A549 treated with GW870086 at 1 μM for 4 hours (cell line): ENCODE results near the gene CPNE2. TPM values are rescaled to one million over a fixed set of nuclear protein-coding genes. Genes with fewer than 3 reads are reported as not detected.

Experiments
- total RNA-seq: library from RNA; stranded (reverse); fragments of 200-300 nt; extraction: Qiagen RNA extraction; gene quantifications from 5 replicates; pipeline ENCODE4 v1.2.3, GENCODE V29; 2022; ENCODE audit warnings: low read depth

The CPNE2 gene
- total RNA-seq = 38.1 to 47.9 TPM (median 45.5 TPM) in 5 replicates

DNA sequence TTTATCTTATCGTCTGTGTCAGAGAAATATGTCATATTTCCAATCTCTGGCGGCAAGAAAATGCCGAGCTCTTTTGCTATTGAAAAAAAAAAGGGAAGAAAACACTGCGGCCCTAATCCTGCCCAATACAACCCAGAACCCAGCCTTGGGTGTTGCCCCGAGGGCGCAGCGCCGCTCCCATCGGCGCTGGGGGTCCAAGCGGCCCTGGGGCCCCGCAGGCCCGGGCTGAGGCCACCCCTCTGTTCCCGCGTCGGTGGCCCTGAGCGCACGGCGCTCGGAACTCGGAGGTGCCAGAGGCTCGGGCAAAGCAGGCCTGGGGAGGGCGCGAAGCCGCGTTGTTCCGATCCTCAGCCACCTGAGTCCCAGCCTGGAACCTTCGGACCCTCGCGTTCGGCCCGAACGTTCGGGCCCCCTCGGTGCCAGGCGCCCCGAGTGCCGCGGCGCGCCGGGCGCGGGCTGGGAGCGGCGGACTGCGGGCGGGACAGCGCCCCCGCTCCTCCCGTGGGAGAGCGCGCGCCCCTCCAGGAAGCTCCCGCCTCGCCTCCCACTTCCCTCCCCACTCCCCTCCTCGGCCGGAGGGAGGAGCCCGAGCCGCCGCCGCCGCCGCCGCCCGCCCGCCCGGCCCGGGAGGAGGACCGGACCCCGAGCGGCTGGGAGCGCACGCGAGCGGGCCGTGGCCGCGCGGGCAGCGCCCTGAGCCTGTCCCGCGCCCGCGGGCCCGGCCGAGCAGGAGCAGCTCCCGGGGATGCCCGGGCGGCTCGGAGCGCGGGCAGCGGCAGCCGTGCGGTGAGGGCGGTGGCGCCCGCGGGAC is at the start of gene CPNE2:
Gene CPNE2 (plus strand): TSS at position 609 of the 811 bp plus-strand sequence. CDS start 18,160 bp downstream, outside the sequence.

DNA sequence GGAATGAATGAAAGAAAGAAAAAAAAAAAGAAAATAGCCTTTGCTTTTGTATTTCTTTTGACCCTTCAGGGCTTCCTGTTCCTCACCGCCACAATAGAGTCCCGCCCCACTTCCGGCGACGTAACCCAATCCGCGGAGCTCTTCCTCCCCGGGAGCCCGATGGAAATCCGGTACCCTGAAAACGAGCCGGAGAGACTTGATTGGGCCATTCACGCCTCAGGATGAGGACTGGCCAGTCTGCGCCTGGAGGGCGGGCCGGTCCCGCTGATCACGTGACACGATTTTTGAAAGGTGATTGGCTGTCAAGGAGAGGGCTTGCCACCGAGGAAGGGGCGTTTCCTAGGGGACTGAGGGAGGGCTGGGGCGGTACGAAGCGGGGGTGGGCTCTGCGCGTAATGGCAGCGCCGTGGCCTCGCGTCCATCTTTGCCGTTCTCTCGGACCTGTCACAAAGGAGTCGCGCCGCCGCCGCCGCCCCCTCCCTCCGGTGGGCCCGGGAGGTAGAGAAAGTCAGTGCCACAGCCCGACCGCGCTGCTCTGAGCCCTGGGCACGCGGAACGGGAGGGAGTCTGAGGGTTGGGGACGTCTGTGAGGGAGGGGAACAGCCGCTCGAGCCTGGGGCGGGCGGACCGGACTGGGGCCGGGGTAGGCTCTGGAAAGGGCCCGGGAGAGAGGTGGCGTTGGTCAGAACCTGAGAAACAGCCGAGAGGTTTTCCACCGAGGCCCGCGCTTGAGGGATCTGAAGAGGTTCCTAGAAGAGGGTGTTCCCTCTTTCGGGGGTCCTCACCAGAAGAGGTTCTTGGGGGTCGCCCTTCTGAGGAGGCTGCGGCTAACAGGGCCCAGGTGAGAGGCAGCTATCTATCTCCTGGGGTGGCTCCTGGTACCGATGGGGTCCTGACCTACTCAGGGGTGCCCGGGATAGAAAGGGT is 93.8 kb downstream of the CPNE2 start, which contains the start of the genes PSME3IP1 and RSPRY1:
Gene PSME3IP1 (minus strand): TSS at position 95 of the 927 bp plus-strand sequence. CDS start 12,185 bp downstream, outside the sequence.
Gene RSPRY1 (plus strand): TSS at position 385 of the 927 bp plus-strand sequence. CDS start 18,330 bp downstream, outside the sequence.

Other genes with a start within 250 kb of the CPNE2 start
- gene SLC12A3, start 227.4 kb upstream of the CPNE2 start, total RNA-seq = not detected in 5 replicates
- 87.0 to 101 TPM (median 91.4 TPM) in 5 replicates for gene HERPUD1, start 160.4 kb upstream of the CPNE2 start, total RNA-seq
- not detected in 5 replicates for gene CETP, start 130.6 kb upstream of the CPNE2 start, total RNA-seq
- 3.3 to 4.9 TPM (median 4.1 TPM) in 5 replicates for gene NLRC5, start 103.0 kb upstream of the CPNE2 start, total RNA-seq
- 84.2 to 108 TPM (median 86.9 TPM) in 5 replicates for gene PSME3IP1, start 93.5 kb downstream of the CPNE2 start, total RNA-seq
- 34.6 to 42.8 TPM (median 40.6 TPM) in 5 replicates for gene RSPRY1, start 93.7 kb downstream of the CPNE2 start, total RNA-seq
- 70.8 to 83.4 TPM (median 79.2 TPM) in 5 replicates for gene ARL2BP, start 152.7 kb downstream of the CPNE2 start, total RNA-seq
- 1.4 to 3.0 TPM (median 1.5 TPM) in 5 replicates for gene PLLP, start 192.1 kb downstream of the CPNE2 start, total RNA-seq